ENCODE data around the gene NUP50. TPM values are rescaled to one million over a fixed set of nuclear protein-coding genes. Genes with fewer than 3 reads are reported as not detected.

Gene NUP50
- total RNA-seq, 1 experiment from 2014 or later: 128 TPM

Small RNAs within 50 kb of the gene (microRNA-seq; reads per million reads assigned to microRNA genes)
- 8.0 reads per million, percentile 45 among the genes with 10 or more reads in this experiment for gene MIR1249

Other genes with a start within 250 kb of the NUP50 start
- 0.98 TPM in 1 of 2 replicates, not detected in the other for gene PHF21B, start 153.9 kb upstream of the NUP50 start, total RNA-seq (2022)
- gene KIAA0930, start 77.0 kb downstream of the NUP50 start, total RNA-seq (2022): 34.7 and 38.8 TPM in 2 replicates
- 1.9 and 2.0 TPM in 2 replicates for gene UPK3A, start 121.0 kb downstream of the NUP50 start, total RNA-seq (2022)
- gene FAM118A, start 146.0 kb downstream of the NUP50 start, total RNA-seq (2022): 120 and 131 TPM in 2 replicates
- gene SMC1B, start 249.7 kb downstream of the NUP50 start, total RNA-seq (2022): 4.6 and 5.3 TPM in 2 replicates
- gene RIBC2, start 249.8 kb downstream of the NUP50 start, total RNA-seq (2022): 11.5 and 14.1 TPM in 2 replicates

Data from Caco-2 (cell line).